ENCODE measurements around the gene MBD4.

DNA sequence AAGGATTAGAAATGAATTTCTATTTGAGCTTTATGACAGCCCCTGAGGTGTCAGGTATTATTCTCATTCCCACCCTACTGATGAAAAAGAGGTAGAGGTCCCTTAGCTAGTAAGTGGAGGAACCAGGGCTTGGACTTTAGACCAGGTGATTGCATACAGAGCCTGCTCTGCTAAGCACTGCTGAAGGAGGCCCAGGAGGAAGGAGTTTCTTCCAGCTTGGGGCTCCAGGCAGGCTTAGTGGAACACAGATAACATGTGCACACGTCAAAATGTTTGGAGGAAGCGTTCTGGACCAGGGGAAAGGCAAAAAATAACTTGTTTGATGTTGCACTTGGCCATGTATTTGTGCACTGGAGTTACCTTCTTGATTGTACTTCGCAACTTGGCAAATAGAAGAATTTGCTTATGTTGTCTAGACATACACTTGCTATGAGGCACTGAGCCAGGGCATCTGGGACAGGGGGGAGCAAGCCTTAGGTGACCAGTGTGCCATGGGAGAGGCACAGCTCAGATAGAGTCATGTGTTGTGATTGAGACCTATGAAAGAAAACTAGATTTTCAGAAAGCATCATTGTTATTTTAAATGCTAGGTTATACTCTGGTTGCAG is 22.7 kb upstream of the MBD4 start:
- TF ChIP-seq, protein P1, sequence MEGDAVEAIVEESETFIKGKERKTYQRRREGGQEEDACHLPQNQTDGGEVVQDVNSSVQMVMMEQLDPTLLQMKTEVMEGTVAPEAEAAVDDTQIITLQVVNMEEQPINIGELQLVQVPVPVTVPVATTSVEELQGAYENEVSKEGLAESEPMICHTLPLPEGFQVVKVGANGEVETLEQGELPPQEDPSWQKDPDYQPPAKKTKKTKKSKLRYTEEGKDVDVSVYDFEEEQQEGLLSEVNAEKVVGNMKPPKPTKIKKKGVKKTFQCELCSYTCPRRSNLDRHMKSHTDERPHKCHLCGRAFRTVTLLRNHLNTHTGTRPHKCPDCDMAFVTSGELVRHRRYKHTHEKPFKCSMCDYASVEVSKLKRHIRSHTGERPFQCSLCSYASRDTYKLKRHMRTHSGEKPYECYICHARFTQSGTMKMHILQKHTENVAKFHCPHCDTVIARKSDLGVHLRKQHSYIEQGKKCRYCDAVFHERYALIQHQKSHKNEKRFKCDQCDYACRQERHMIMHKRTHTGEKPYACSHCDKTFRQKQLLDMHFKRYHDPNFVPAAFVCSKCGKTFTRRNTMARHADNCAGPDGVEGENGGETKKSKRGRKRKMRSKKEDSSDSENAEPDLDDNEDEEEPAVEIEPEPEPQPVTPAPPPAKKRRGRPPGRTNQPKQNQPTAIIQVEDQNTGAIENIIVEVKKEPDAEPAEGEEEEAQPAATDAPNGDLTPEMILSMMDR (IDR thresholded peaks at IDR 0.05) = no peak
- no peak for TF ChIP-seq ZFX (IDR thresholded peaks at IDR 0.05; ENCODE audit: borderline replicate concordance)
